ENCODE data around the gene OSGIN1.

OSGIN1 gene

DNA sequence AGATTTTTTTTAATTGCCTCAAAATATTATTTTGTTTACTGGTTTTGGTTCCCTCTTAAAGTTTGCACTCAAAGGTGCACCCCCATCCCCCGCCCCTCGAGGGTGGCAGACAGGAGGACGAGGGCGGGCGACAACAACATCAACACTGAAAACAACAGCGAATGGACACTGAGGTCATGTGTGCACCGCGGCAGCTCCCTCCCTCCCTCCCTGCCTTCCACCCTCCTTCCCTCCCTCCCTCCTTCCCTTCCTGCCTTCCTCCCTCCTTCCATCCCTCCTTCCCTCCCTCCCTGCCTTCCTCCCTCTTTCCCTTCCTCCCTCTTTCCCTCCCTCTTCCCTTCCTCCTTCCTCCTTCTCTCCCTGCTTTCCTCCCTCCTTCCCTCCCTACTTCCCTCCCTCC lies 1.5 kb upstream of the OSGIN1 start:
- Histone ChIP-seq H3K27ac (no peak overlapping the region), H3K4me1 (peaks cover 0 to 37% (median 27%) of the 10 kb centered on the region in 4 donors), H3K9me3 (no peaks in the 10 kb centered on the region), H3K27me3 (no peaks in the 10 kb centered on the region), H3K4me3 (no peak overlapping the region), H3K36me3 (peaks cover 0 to 10% (median 0%) of the 10 kb centered on the region in 3 donors)
- no peak for DNase-seq
- no peak for TF ChIP-seq CTCF (IDR thresholded peaks at IDR 0.05)
- intact Hi-C loops (cut with DNase I; ENCODE audit: low total_unique reads), result no loop called here

- Histone ChIP-seq H3K4me3 (peak overlapping the region; percentile 62 to 67), H3K27me3 (no peaks in the 10 kb centered on the region), H3K36me3 (peaks cover 0 to 10% (median 0%) of the 10 kb centered on the region in 3 donors), H3K4me1 (peaks cover 0 to 43% (median 28%) of the 10 kb centered on the region in 4 donors), H3K9me3 (no peaks in the 10 kb centered on the region), H3K27ac (peak overlapping the region; percentile 88 to 89)
- no peak for TF ChIP-seq CTCF (IDR thresholded peaks at IDR 0.05)
- no peak for DNase-seq
- intact Hi-C loops (cut with DNase I; ENCODE audit: low total_unique reads), result no loop called here
Observed at GRCh38 chr16:83952587-83952939, 477 bp upstream of the OSGIN1 start.

DNA sequence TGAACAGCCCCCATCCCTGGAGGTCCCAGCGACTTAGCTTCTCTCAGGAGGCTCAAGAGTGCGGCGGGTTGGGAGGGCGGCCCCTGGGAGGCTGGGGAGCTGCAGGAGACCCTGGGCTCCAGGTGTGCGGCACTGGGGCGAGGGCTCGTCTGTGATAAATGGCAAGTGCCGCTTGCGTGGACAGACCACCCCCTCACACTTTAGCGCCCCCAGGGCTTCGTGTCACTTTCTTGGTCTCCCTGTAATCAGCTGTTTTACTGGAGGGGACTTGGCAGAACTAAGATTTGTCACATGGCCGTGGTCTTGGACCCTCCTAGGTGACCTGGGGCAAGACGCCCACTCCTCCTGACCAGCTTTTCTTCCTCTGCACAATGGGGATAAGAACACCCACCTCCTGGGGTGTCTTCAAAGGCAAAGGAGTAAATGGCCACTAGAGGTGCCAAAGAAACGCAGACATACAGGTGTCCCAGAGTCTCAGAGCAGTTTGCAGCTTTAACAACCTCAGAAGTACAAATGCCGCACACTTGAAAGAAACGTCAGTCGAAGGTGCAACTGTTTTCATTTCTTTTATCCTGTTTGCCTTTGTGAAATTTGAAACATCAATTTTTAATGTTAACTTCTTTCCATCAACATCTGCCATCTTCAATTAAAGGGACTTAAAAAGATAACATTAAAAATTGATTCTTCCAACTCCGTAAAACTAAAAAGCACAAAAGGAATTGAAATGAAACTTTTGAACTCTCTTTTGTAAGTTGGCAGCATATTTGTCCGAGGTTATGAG lies 946 bp downstream of the OSGIN1 start:
- peak in 1 of 2 experiments; percentile 18 for TF ChIP-seq CTCF (IDR thresholded peaks at IDR 0.05)
- peaks cover 0 to 43% (median 28%) of the 10 kb centered on the region in 4 donors for H3K4me1 ChIP-seq
- H3K4me3 ChIP-seq, result peak overlapping the region; percentile 62 to 67
- DNase-seq, result no peak
- H3K36me3 ChIP-seq, result peaks cover 10 to 19% (median 10%) of the 10 kb centered on the region in 3 donors
- H3K9me3 ChIP-seq, result no peaks in the 10 kb centered on the region
- peak overlapping the region; percentile 88 to 89 for H3K27ac ChIP-seq
- no peaks in the 10 kb centered on the region for H3K27me3 ChIP-seq
- intact Hi-C loops (cut with DNase I; ENCODE audit: low total_unique reads), result no loop called here

DNA sequence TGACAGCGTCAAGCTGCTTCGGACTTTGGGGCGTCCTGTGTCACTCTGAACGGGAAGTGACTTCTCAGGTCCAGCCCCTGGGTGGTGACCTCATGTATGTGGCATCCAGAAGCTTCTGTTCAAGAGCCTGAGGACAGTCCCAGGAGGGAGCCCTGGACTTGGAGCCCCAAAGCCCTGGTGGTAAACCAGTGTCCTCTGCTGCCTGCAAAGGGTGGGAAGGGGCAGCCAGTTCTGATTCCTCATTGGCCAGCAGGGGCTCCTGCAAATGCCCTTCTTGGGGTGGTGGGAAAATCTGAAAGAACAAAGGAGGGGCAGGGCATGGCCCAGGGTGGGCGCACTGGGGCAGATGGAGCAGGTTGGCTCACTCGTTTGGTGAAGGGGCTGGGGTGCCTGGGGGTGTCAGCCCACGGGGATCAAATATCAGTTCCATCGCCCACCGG lies 1.6 kb downstream of the OSGIN1 start:
- Histone ChIP-seq H3K36me3 (peaks cover 15 to 19% (median 16%) of the 10 kb centered on the region in 3 donors), H3K27me3 (no peaks in the 10 kb centered on the region), H3K9me3 (no peaks in the 10 kb centered on the region), H3K27ac (peak overlapping the region; percentile 88 to 89), H3K4me3 (peak overlapping the region; percentile 62 to 67), H3K4me1 (peaks cover 0 to 43% (median 28%) of the 10 kb centered on the region in 4 donors)
- no peak for TF ChIP-seq CTCF (IDR thresholded peaks at IDR 0.05)
- DNase-seq, result peak; percentile 58 to 89
- intact Hi-C loops (cut with DNase I; ENCODE audit: low total_unique reads), result no loop called here

GRCh38 chr16:83955218-83956130 lies 2.4 kb downstream of the OSGIN1 start:
- H3K27me3 ChIP-seq, result no peaks in the 10 kb centered on the region
- H3K4me1 ChIP-seq, result peaks cover 0 to 43% (median 28%) of the 10 kb centered on the region in 4 donors
- no peak for DNase-seq
- TF ChIP-seq CTCF (IDR thresholded peaks at IDR 0.05), result no peak
- H3K4me3 ChIP-seq, result no peak overlapping the region
- no peaks in the 10 kb centered on the region for H3K9me3 ChIP-seq
- peaks cover 24 to 28% (median 25%) of the 10 kb centered on the region in 3 donors for H3K36me3 ChIP-seq
- intact Hi-C loops (cut with DNase I; ENCODE audit: low total_unique reads), result no loop called here
- peak overlapping the region in 1 of 2 donors; percentile 88 for H3K27ac ChIP-seq
